H1 (cell line): ENCODE measurements around the gene C1QL2. TPM values are rescaled to one million over a fixed set of nuclear protein-coding genes. Genes with fewer than 3 reads are reported as not detected.
A peak's percentile ranks its signal among the peaks of the same experiment; 100 is the strongest.

Experiments used
- CTCF ChIA-PET: fragments of 300-600 bp; sonication (Branson Sonifier 250); formaldehyde crosslinking; loops from one replicate; lab custom pipeline; 2021; ENCODE audit not compliant: partially characterized antibody; lab: Charles Lee
- POLR2A ChIA-PET: fragments of 300-600 bp; sonication (Branson Sonifier 250); formaldehyde crosslinking; loops from one replicate; lab custom pipeline; 2021; ENCODE audit warnings: inconsistent platforms; ENCODE audit not compliant: partially characterized antibody; lab: Charles Lee
- DNase-seq, 2 experiments: peaks; one replicate each; pipeline versions ENCODE4 v3.0.0 to v3.0.0-alpha.2; 2010 to 2022; ENCODE audit warnings: low spot score in 2 of 2, low read depth in 1 of 2, mixed read lengths in 1 of 2
- FAIRE-seq: peaks from 2 replicates; lab custom pipeline; 2011; peaks lifted over from hg19 to GRCh38; lab: Jason Lieb, UNC
- H2AFZ ChIP-seq: 2 replicates; pipeline ENCODE4 v1.8.1; 2012; ENCODE audit warnings: low read length, inconsistent platforms
- H2AK5ac ChIP-seq: 2 replicates; pipeline ENCODE4 v1.6.1; 2013; ENCODE audit warnings: low read depth, low read length
- H2BK120ac ChIP-seq: replicated peaks from 2 replicates; pipeline ENCODE3; 2013; ENCODE audit warnings: low read depth, low read length, inconsistent platforms
- H2BK12ac ChIP-seq: 2 replicates; pipeline ENCODE4 v1.6.1; 2013; ENCODE audit warnings: low read depth, low read length
- H2BK15ac ChIP-seq: 2 replicates; pipeline ENCODE4 v1.6.1; 2013; ENCODE audit warnings: low read length
- H2BK20ac ChIP-seq: 2 replicates; pipeline ENCODE4 v1.6.1; 2013; ENCODE audit warnings: low read length
- H2BK5ac ChIP-seq: 2 replicates; pipeline ENCODE4 v1.6.1; 2013; ENCODE audit warnings: low read depth, low read length
- H3K14ac ChIP-seq: 2 replicates; pipeline ENCODE4 v1.6.1; 2013; ENCODE audit warnings: inconsistent platforms; ENCODE audit not compliant: insufficient read length
- H3K18ac ChIP-seq: 2 replicates; pipeline ENCODE4 v1.6.1; 2013; ENCODE audit warnings: low read length; ENCODE audit errors: extremely low read depth
- H3K23ac ChIP-seq: 2 replicates; pipeline ENCODE4 v1.6.1; 2013; ENCODE audit warnings: inconsistent platforms; ENCODE audit not compliant: insufficient read length
- H3K23me2 ChIP-seq: 2 replicates; pipeline ENCODE4 v1.6.1; 2013; ENCODE audit warnings: low read depth, low read length
- H3K27ac ChIP-seq: 2 replicates; pipeline ENCODE4 v1.6.1; 2011; ENCODE audit warnings: low read depth, low read length, inconsistent platforms
- H3K27me3 ChIP-seq, 4 experiments: replicated peaks in 1 of 4; 1 replicate in 1 of 4; 2 replicates in 3 of 4; pipeline versions ENCODE4 v1.6.1 to v1.8.1; 2011 to 2013; ENCODE audit warnings: low read length in 3 of 4, mild to moderate bottlenecking in 3 of 4, inconsistent platforms in 2 of 4, mixed read lengths in 2 of 4, moderate library complexity in 1 of 4; ENCODE audit not compliant: control insufficient read depth in 3 of 4, insufficient read depth in 3 of 4; ENCODE audit errors: extremely low read depth in 1 of 4
- H3K36me3 ChIP-seq, 4 experiments: 2 replicates each; pipeline versions ENCODE4 v1.6.1 to v1.8.1; 2011 to 2013; ENCODE audit warnings: mild to moderate bottlenecking in 4 of 4, low read length in 3 of 4, moderate library complexity in 2 of 4, control low read depth in 1 of 4, inconsistent platforms in 1 of 4; ENCODE audit not compliant: insufficient read depth in 4 of 4, control insufficient read depth in 2 of 4
- H3K4ac ChIP-seq: replicated peaks from 2 replicates; pipeline ENCODE3; 2013; ENCODE audit warnings: low read length, low read depth, mixed read lengths, inconsistent platforms; ENCODE audit not compliant: insufficient read length
- H3K4me1 ChIP-seq, 4 experiments: replicated peaks in 1 of 4; 1 replicate in 1 of 4; 2 replicates in 3 of 4; pipeline versions ENCODE4 v1.6.1 to v1.8.1; 2011 to 2013; ENCODE audit warnings: low read length in 3 of 4, inconsistent platforms in 2 of 4, mixed read lengths in 1 of 4; ENCODE audit not compliant: insufficient read depth in 4 of 4, control insufficient read depth in 3 of 4
- H3K4me2 ChIP-seq, 2 experiments: 2 replicates each; pipeline versions ENCODE4 v1.6.1 to v1.8.1; 2011 to 2013; ENCODE audit warnings: low read depth in 2 of 2, low read length in 2 of 2, control low read depth in 1 of 2, inconsistent platforms in 1 of 2, mild to moderate bottlenecking in 1 of 2; ENCODE audit not compliant: insufficient read depth in 1 of 2
- H3K4me3 ChIP-seq, 4 experiments: fragments of 200-600, 300-600 bp in 1 of 4; sonication (generic), shearing (Covaris generic), sonication (Bioruptor Twin) in 1 of 4; 2 replicates each; pipeline versions ENCODE4 v1.5.1 to v1.8.1; 2011 to 2016; ENCODE audit warnings: low read length in 4 of 4, low read depth in 3 of 4, control low read depth in 2 of 4, inconsistent platforms in 2 of 4, mild to moderate bottlenecking in 2 of 4, mixed read lengths in 1 of 4, moderate library complexity in 1 of 4; ENCODE audit not compliant: insufficient read depth in 2 of 4; ENCODE audit errors: extremely low read depth in 1 of 4
- H3K56ac ChIP-seq: replicated peaks from 2 replicates; pipeline ENCODE3; 2013; ENCODE audit warnings: low read depth, mild to moderate bottlenecking, mixed read lengths, low read length, inconsistent platforms; ENCODE audit not compliant: insufficient read length
- H3K79me1 ChIP-seq: 2 replicates; pipeline ENCODE4 v1.6.1; 2013; ENCODE audit warnings: low read depth, low read length, control low read depth
- H3K79me2 ChIP-seq, 2 experiments: 2 replicates each; pipeline versions ENCODE4 v1.6.1 to v1.8.1; 2012 to 2013; ENCODE audit warnings: low read length in 2 of 2, mild to moderate bottlenecking in 2 of 2, inconsistent platforms in 1 of 2; ENCODE audit not compliant: insufficient read depth in 2 of 2, control insufficient read depth in 1 of 2
- H3K9ac ChIP-seq, 4 experiments: replicated peaks in 1 of 4; 1 replicate in 1 of 4; 2 replicates in 3 of 4; pipeline versions ENCODE4 v1.6.1 to v1.8.1; 2011 to 2013; ENCODE audit warnings: low read depth in 3 of 4, low read length in 3 of 4, control low read depth in 2 of 4, mild to moderate bottlenecking in 2 of 4, moderate library complexity in 2 of 4, inconsistent platforms in 1 of 4; ENCODE audit errors: extremely low read depth in 1 of 4
- H3K9me3 ChIP-seq, 2 experiments: 2 replicates each; pipeline versions ENCODE4 v1.6.1 to v1.8.1; 2012 to 2013; ENCODE audit warnings: mild to moderate bottlenecking in 2 of 2, moderate library complexity in 2 of 2, control low read depth in 1 of 2, inconsistent platforms in 1 of 2, low read depth in 1 of 2, low read length in 1 of 2, mixed read lengths in 1 of 2; ENCODE audit not compliant: insufficient read depth in 2 of 2
- H4K20me1 ChIP-seq, 2 experiments: replicated peaks in 1 of 2; 2 replicates each; pipeline versions ENCODE3 to v1.8.1; 2011 to 2013; ENCODE audit warnings: inconsistent platforms in 2 of 2, low read length in 2 of 2, mild to moderate bottlenecking in 1 of 2; ENCODE audit not compliant: insufficient read depth in 2 of 2, control insufficient read depth in 1 of 2
- H4K5ac ChIP-seq: 2 replicates; pipeline ENCODE4 v1.6.1; 2013; ENCODE audit warnings: low read length, low read depth, mixed read lengths, inconsistent platforms; ENCODE audit not compliant: insufficient read length
- H4K8ac ChIP-seq: 2 replicates; pipeline ENCODE4 v1.8.0; 2013; ENCODE audit warnings: mild to moderate bottlenecking, moderate library complexity, low read length, inconsistent platforms; ENCODE audit not compliant: insufficient read depth; ENCODE audit errors: extremely low read depth
- H4K91ac ChIP-seq: replicated peaks from 2 replicates; pipeline ENCODE3; 2013; ENCODE audit warnings: low read length, mixed read lengths, inconsistent platforms; ENCODE audit not compliant: insufficient read length
- ATF2 ChIP-seq: IDR thresholded peaks from 2 replicates; pipeline ENCODE4 v1.6.1; 2012; ENCODE audit warnings: low read length, inconsistent platforms
- CEBPB ChIP-seq: IDR thresholded peaks from 2 replicates; pipeline ENCODE4 v1.6.1; 2012; ENCODE audit warnings: low read depth, low read length
- CHD2 ChIP-seq: IDR thresholded peaks from 2 replicates; pipeline ENCODE4 v1.6.1; 2012; ENCODE audit warnings: low read length, improper control_type of control experiment
- HDAC6 ChIP-seq: IDR thresholded peaks from one replicate; pipeline ENCODE4 v1.7.1; 2012; ENCODE audit warnings: low read depth, mild to moderate bottlenecking, inconsistent platforms, low read length, moderate library complexity
- KDM1A ChIP-seq: fragments of 200-600, 300-600 bp; sonication (generic); IDR thresholded peaks from 2 replicates; pipeline ENCODE4 v1.7.1; 2016; ENCODE audit warnings: mild to moderate bottlenecking, low read length, borderline replicate concordance
- POLR2AphosphoS5 ChIP-seq: IDR thresholded peaks from 2 replicates; pipeline ENCODE4 v1.6.1; 2011; ENCODE audit warnings: low read depth, low read length
- SRF ChIP-seq: IDR thresholded peaks from 2 replicates; pipeline ENCODE4 v1.6.1; 2011; ENCODE audit warnings: mild to moderate bottlenecking, low read depth, low read length, moderate library complexity
- WGBS, 2 experiments: shearing (Covaris generic) in 1 of 2; methylation state at CpG; one replicate each; pipeline versions ENCODE4 v1.1.6 to v1.1.7; 2013 to 2015; ENCODE audit warnings: low lambda C conversion rate in 2 of 2, mixed read lengths in 2 of 2, inconsistent platforms in 1 of 2, low coverage in 1 of 2, missing lambda C conversion rate in 1 of 2; ENCODE audit not compliant: insufficient replicate concordance in 2 of 2, insufficient coverage in 1 of 2, insufficient read length in 1 of 2; ENCODE audit errors: extremely low coverage in 1 of 2, missing lambda C conversion rate in 1 of 2; 5-methylcytosine and 5-hydroxymethylcytosine counted together
- polyA plus RNA-seq, 7 experiments: library from polyadenylated mRNA; depleted of rRNA in 3 of 7; stranded (reverse) in 5 of 7; unstranded in 2 of 7; fragments of >200 nt in 5 of 7; fragments of 200-250 nt in 2 of 7; gene quantifications; 1 replicate in 5 of 7; 2 replicates in 1 of 7; 4 replicates in 1 of 7; pipeline versions ENCODE4 v1.2.1 to v1.2.3, GENCODE V29; 2011 to 2013; ENCODE audit warnings: missing spikeins in 2 of 7, mixed read lengths in 2 of 7
- total RNA-seq: library from RNA; stranded (reverse); fragmentation: NEBNext Ultra II Directional; extraction: Animal tissue kit (Norgen Biotek cat#: 25700); gene quantifications from 2 replicates; pipeline ENCODE4 v1.2.1, GENCODE V29; 2021

C1QL2 gene
- total and polyA plus RNA-seq, 2 of the 8 experiments (the other 6 are each of a cell fraction or from before 2014, with no cell fraction given) = 0.80 to 0.88 TPM

- Histone ChIP-seq H2BK15ac (0 out of 2 replicates have a peak overlapping the region, but pooled peaks have one; percentile 92), H3K27me3 (no peaks in the 10 kb centered on the region; a peak in 1 of 7 replicates), H2BK5ac (0 out of 2 replicates have a peak overlapping the region, but pooled peaks have one; percentile 4), H3K18ac (no peak overlapping the region; the same call in 1 of the 2 replicates), H4K20me1 (no peaks in the 10 kb centered on the region), H3K4me3 (no peak overlapping the region), H2BK120ac (no peak overlapping the region), H3K36me3 (no peaks in the 10 kb centered on the region), H3K14ac (no peak overlapping the region), H3K27ac (no peak overlapping the region), H4K8ac (no peak overlapping the region), H2BK20ac (peak overlapping the region; percentile 90; the same call in 1 of the 2 replicates), H3K4me1 (peaks cover 3 to 14% (median 7%) of the 10 kb centered on the region in 4 experiments; a peak in 5 of 7 replicates), H3K4me2 (no peak overlapping the region; a peak in 1 of 4 replicates), H3K23me2 (no peaks in the 10 kb centered on the region; the same call in 1 of the 2 replicates), H3K4ac (no peak overlapping the region), H3K56ac (no peak overlapping the region), H4K5ac (no peak overlapping the region), H3K23ac (no peak overlapping the region), H2BK12ac (peak overlapping the region; percentile 29; the same call in 1 of the 2 replicates), H2AK5ac (no peak overlapping the region), H3K9me3 (no peaks in the 10 kb centered on the region), H2AFZ (no peak overlapping the region), H3K79me2 (no peaks in the 10 kb centered on the region), H3K9ac (no peak overlapping the region), H3K79me1 (no peaks in the 10 kb centered on the region), H4K91ac (peak overlapping the region; percentile 58)
- POLR2A ChIA-PET = interaction anchor here (1.9 to 2.7 kb wide), 2 partner anchors 8 to 58 kb away, joined by 5 to 11 read pairs; no protein-coding TSS in a partner anchor
- FAIRE-seq (no peak), DNase-seq (no peak)
- CTCF ChIA-PET = interaction anchor here (0.7 to 3.8 kb wide), 11 partner anchors 12 to 315 kb away, joined by 3 to 23 read pairs (median 5); no protein-coding TSS in a partner anchor
- WGBS, 2 experiments = 77% methylated on average over 10 of the region's 10 CpGs; no CpG with 5 or more reads in 1 of the 2 experiments
- TF ChIP-seq CHD2 (no peak), POLR2AphosphoS5 (no peak), CEBPB (no peak), HDAC6 (no peak), KDM1A (no peak), ATF2 (no peak), SRF (no peak)
- TF ChIP-seq, all 59 proteins: peak for 0
These were observed 39.1 kb upstream of the C1QL2 start for GRCh38 chr2:119197529-119198239.
